Measurements from ENCODE around the gene GAS2L1.
A peak's percentile ranks its signal among the peaks of the same experiment; 100 is the strongest.

The GAS2L1 gene

DNA sequence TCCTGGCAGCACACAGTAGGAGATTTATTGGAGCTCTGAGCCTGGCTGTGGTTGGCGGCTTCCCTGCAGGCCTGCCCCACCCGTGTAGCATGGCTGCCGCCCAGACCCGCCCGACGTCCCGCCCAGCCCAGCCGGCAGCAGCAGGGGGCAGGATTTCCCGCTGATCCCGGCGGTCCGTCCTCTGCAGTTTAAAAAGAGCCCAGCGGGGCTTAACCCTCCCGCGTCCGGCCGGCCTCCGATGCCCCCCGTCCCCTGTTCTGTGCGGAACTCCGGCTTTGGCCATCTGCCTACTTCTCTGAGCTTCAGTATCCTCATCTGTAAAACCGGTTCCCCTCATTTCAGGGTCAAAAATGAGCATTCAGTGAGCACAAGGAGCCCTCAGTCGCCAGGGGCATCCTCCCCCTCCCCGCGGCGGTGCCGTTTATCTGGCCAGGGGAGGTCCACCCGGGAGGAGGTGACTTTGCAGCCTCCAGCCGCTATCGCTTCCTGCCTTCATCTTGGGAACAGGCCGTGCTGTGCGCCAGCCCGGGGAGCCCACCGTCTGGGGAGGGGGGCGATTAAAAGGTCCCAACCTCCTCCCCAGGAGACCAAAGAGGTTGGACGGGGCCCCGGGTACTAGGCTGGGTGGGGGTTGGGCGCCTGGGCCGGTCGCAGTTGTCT lies at the start of gene GAS2L1:
GAS2L1 (plus strand) TSS at position 476 of the 660 bp plus-strand sequence. CDS start 1,456 bp downstream, outside the sequence.
- DNase-seq (ENCODE audit: low read depth) = no peak

DNA sequence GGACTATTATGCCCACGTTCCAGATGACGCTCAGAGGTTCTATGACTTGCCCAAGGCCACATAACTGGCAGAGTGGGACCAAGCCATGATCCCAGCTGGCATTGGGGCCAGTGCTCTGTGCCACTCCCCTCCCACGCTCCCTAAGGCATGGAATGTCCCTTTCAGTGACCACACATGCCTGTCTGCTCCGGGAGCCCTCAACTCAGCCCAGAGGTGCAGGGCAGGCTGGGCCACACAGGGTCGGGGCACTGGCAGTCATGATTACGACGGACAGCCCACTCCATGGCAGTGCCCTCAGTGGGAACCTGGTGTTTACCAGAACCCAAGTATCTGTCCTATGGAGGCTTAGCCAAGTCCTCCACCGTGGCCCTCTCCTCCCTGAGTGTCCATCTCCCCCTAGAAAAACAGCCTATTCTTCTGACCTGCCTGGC lies 48.7 kb upstream of the GAS2L1 start:
- no peak for DNase-seq (ENCODE audit: low read depth)

GRCh38 chr22:29258407-29259252 lies 47.8 kb upstream of the GAS2L1 start:
- no peak for DNase-seq (ENCODE audit: low read depth)

GRCh38 chr22:29259253-29259899 lies 47.1 kb upstream of the GAS2L1 start:
- DNase-seq (ENCODE audit: low read depth) = no peak

GRCh38 chr22:29260031-29260560 lies 46.4 kb upstream of the GAS2L1 start:
- DNase-seq (ENCODE audit: low read depth) = no peak

- no peak for DNase-seq (ENCODE audit: low read depth)
Measured at GRCh38 chr22:29260601-29261315, 45.7 kb upstream of the GAS2L1 start.

DNA sequence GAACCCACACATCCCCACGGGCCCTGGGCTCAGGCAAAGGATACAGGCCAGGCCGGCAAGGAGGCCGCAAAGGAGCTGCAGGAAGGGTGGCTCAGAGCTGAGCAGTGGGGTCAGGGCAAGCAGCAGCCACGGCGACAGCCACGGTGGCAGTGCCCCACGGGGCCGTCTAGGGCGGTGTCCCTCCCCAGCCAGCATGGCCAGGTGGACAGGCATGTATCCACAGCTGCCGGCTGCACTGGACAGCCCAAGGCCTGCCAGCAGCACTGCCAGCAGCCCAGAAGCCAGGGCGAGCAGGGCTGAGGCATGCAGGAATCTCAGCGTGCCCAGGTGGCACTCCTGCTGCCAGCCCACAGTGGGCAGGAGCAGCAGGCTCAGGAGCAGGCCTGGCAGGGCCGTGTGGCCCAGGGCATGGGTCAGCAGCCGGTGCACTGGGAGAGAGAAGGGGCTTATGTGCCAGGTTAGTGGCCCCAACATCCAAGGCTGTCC lies 42.6 kb upstream of the GAS2L1 start:
- no peak for DNase-seq (ENCODE audit: low read depth)

- DNase-seq (ENCODE audit: low read depth) = no peak
Measured at GRCh38 chr22:29265305-29265704, 41.1 kb upstream of the GAS2L1 start.

GRCh38 chr22:29265929-29266328 lies 40.5 kb upstream of the GAS2L1 start:
- DNase-seq (ENCODE audit: low read depth) = no peak

- no peak for DNase-seq (ENCODE audit: low read depth)
Measured at GRCh38 chr22:29266564-29267461, 39.6 kb upstream of the GAS2L1 start.

GRCh38 chr22:29267462-29267857 lies 39.0 kb upstream of the GAS2L1 start:
- no peak for DNase-seq (ENCODE audit: low read depth)

DNA sequence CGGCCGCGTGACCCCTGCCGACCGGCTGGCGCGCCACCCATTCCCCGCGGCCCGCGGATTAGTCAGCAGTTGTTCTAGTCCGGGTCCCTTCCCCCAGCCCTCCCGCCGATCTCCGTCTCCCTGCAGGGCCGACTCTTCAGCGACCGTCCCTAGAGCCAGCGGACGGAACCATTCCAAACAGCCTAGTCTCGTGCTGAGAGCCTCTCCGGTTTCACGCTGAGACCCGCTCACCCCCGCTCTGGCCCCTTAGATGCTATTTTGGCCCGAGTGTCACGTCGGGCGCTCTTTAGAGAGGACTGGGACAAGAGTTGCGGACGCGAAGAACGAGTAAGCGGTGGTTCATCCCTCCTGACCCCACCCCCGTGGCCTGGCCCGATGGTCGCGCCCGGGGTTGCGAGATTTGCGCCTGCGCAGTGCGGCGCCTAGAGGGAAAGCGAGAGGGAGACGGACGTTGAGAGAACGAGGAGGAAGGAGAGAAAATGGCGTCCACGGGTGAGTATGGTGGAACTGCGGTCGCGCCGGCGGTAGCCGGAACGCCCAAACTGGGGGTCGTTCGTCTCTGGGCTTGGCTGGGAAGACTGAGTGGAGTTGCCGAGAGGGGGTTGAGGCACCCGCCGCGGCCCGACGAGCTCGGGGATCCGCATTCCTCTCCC lies 38.5 kb upstream of the GAS2L1 start, which contains the start of the genes EWSR1 and RHBDD3:
EWSR1 (plus strand) TSS at position 411 of the 653 bp plus-strand sequence; CDS start at position 480, 69 bp downstream.
RHBDD3 (minus strand) TSS at position 124 of the 653 bp plus-strand sequence. CDS start 2,355 bp downstream, outside the sequence.
- peak; percentile 92 for DNase-seq (ENCODE audit: low read depth)

DNA sequence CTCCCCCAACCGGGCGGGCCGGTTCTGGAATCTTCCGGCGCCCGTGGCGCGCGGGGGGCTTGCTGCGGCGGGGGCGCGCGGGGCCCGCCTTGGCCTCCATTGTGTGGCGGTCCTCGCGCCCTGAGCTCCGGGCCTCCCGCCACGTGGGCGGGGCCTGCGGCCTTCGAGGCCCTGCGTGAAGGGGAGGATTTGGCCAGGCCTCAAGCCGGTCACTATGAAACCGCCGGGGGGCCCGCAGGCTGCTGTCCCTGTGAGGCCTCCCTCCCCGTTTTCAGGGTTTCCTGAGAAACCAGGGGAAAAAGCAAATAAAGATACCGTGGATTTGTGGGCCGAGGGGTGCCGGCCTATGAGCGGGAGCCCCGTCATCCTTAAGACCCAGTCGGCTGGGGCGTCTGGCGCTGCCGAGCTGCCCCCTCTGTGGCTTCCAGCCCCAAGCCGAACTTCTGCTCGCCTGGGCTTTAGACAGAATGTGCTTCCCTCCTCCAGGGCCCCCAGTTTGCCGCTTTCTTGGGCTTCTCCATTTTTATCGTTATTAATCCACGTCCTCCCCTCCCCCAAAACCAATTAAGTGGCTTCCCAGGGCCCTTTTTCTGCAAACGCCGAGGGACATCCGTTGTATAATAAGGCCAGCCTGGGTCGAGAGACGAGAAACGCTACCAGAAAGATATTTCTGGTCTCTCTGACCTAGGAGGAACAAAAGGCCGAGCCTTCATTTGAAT lies 37.8 kb upstream of the GAS2L1 start:
- DNase-seq (ENCODE audit: low read depth) = peak; percentile 10

GRCh38 chr22:29269230-29269604 lies 37.2 kb upstream of the GAS2L1 start:
- no peak for DNase-seq (ENCODE audit: low read depth)

GRCh38 chr22:29269731-29270474 lies 36.5 kb upstream of the GAS2L1 start:
- DNase-seq (ENCODE audit: low read depth) = no peak

DNA sequence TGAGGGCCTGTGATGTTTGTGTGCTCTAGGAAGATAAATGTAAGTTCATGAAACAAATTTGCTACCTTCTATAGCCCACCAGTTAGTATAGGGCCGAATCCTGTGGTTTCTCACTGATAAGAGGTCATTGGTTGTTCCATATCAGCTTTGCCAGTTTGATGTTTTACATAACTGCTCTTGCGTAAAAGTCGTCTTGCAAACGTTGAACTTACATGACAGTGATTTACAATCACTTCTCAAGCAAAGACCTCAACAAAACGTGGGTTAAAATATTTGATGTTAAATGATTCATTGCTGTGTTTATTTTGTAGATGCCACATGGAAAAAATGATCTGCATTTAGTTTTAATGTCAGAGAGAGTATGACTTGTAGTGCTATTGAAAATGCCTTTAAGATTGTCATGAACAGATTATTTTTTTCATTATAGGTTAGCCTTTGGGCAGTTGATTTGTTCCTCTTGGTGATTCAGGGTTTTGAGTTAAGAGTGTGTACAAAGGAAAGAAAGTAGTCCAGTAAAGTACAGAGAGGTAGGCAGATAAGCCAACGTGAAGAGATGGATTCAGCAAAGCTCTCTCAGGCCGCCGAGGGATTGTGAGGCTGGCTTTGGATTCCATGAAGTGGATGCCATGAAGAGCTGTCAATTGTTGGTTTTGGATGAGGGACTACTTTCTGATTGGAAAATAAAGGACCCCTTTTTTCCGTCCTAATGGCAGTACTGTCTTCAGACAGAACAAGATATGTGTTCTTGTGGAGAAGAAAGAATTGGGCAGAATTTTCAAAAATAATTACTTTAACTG lies 35.8 kb upstream of the GAS2L1 start:
- no peak for DNase-seq (ENCODE audit: low read depth)

DNA sequence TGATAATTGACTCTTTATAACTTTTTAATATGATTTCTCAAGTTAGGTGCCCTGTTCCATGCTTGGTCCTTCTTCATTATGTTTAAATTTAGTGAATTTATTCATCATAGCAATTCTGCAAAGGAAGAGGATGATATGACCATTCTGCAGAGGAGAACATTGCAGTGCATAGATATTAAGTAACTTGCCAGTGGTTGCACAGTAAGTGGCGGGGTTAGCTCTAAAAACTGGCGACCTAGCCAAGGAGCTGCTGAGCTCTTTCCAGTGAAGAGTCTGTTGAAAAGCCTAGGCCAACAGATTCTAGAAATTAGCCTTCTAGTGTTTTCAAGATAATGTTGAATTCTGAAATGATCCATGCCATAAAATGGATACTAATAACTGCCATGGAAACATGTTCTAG lies 33.8 kb upstream of the GAS2L1 start:
- no peak for DNase-seq (ENCODE audit: low read depth)

DNA sequence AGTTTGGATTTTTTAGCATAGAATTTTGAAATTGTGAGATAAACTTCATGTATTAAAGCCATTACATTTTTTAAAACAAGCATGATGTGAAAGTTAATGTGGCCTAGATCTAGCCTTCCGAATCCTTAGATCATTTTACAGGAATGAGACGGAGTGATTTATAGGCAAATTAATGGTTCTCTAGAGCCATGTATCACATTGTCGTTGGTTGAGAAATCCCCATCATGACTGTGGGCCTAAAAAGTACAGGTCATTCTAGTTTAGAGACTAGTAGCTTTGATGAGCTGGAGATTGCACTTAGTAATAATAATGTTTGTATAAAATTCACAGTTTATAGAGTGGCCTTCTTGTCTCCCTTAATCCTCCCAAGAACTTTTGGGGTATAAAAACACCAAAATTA lies 31.3 kb upstream of the GAS2L1 start:
- DNase-seq (ENCODE audit: low read depth) = no peak

Measured in activated T-helper 1 cell treated with Interleukin-2 at 50 U/mL for 16 hours (primary cell).